GM23248 (cell line): ENCODE measurements around the gene TEAD3. TPM values are rescaled to one million over a fixed set of nuclear protein-coding genes. Genes with fewer than 3 reads are reported as not detected.

Experiments used
- DNase-seq: peaks from one replicate; pipeline ENCODE4 v3.0.0-alpha.2; 2015
- H2AFZ ChIP-seq: fragments of 200-600 bp; sonication (generic); 2 replicates; pipeline ENCODE4 v1.6.1; 2016; ENCODE audit warnings: antibody characterized with exemption
- H3F3A ChIP-seq: fragments of 200-600 bp; sonication (generic); 2 replicates; pipeline ENCODE4 v1.6.1; 2016; ENCODE audit warnings: mild to moderate bottlenecking, antibody characterized with exemption, mixed run types; ENCODE audit not compliant: insufficient read depth
- H3K27ac ChIP-seq: fragments of 200-600 bp; sonication (generic); 2 replicates; pipeline ENCODE4 v1.5.1; 2016; ENCODE audit warnings: mild to moderate bottlenecking
- H3K27me3 ChIP-seq: fragments of 200-600 bp; sonication (generic); replicated peaks from 2 replicates; pipeline ENCODE4 v1.6.1; 2016; ENCODE audit warnings: mild to moderate bottlenecking; ENCODE audit not compliant: insufficient read depth
- H3K36me3 ChIP-seq: fragments of 200-600 bp; sonication (generic); 2 replicates; pipeline ENCODE4 v1.6.1; 2016; ENCODE audit warnings: low read depth, mild to moderate bottlenecking
- H3K4me1 ChIP-seq: fragments of 200-600 bp; sonication (generic); 2 replicates; pipeline ENCODE4 v1.6.1; 2016; ENCODE audit warnings: mild to moderate bottlenecking; ENCODE audit not compliant: insufficient read depth
- H3K4me2 ChIP-seq: fragments of 200-600 bp; sonication (generic); one replicate; pipeline ENCODE4 v1.6.1; 2016; ENCODE audit warnings: mild to moderate bottlenecking; ENCODE audit not compliant: unreplicated experiment
- H3K4me3 ChIP-seq: fragments of 200-600 bp; sonication (generic); 2 replicates; pipeline ENCODE4 v1.5.1; 2016; ENCODE audit warnings: mild to moderate bottlenecking
- H3K79me2 ChIP-seq: fragments of 200-600 bp; sonication (generic); 2 replicates; pipeline ENCODE4 v1.6.1; 2016; ENCODE audit warnings: mild to moderate bottlenecking; ENCODE audit not compliant: insufficient read depth
- H3K9ac ChIP-seq: fragments of 200-600 bp; sonication (generic); 2 replicates; pipeline ENCODE4 v1.6.1; 2016; ENCODE audit warnings: mild to moderate bottlenecking
- H3K9me2 ChIP-seq: fragments of 200-600 bp; sonication (generic); 2 replicates; pipeline ENCODE4 v1.6.1; 2016; ENCODE audit warnings: mixed run types, mild to moderate bottlenecking, moderate library complexity; ENCODE audit not compliant: insufficient read depth
- H3K9me3 ChIP-seq: fragments of 200-600 bp; sonication (generic); one replicate; pipeline ENCODE4 v1.6.1; 2017; ENCODE audit warnings: low read depth
- H4K20me1 ChIP-seq: fragments of 200-600 bp; sonication (generic); 2 replicates; pipeline ENCODE4 v1.6.0; 2016; ENCODE audit not compliant: insufficient read depth
- EZH2 ChIP-seq: fragments of 200-600 bp; sonication (generic); IDR thresholded peaks from 2 replicates; pipeline ENCODE4 v1.6.1; 2018; ENCODE audit warnings: antibody characterized with exemption, mild to moderate bottlenecking; ENCODE audit not compliant: insufficient read depth, poor library complexity, severe bottlenecking
- EZH2phosphoT487 ChIP-seq: fragments of 200-600 bp; sonication (generic); IDR thresholded peaks from 2 replicates; pipeline ENCODE4 v1.6.1; 2018; ENCODE audit warnings: antibody characterized with exemption, moderate library complexity, mild to moderate bottlenecking, low read depth; ENCODE audit not compliant: insufficient read depth
- WGBS, 2 experiments: methylation state at CpG; one replicate each; pipeline ENCODE4 v1.1.6; 2015 to 2017; ENCODE audit warnings: low lambda C conversion rate in 2 of 2, low coverage in 1 of 2; ENCODE audit errors: missing lambda C conversion rate in 2 of 2; 5-methylcytosine and 5-hydroxymethylcytosine counted together
- in situ Hi-C: fragments of 300-500 bp; cut with MboI; formaldehyde crosslinking; loops from 2 replicates; pipeline ENCODE4 v1.15.0; 2020
- polyA plus RNA-seq: library from polyadenylated mRNA; unstranded; fragments of >200 nt; fragmentation: Nextera tagmentation; extraction: Ambion mirVana; gene quantifications from 2 replicates; pipeline ENCODE4 v1.2.1, GENCODE V29; 2016
- total RNA-seq: library from RNA; depleted of rRNA; stranded (reverse); fragments of >200 nt; shearing (Covaris generic); gene quantifications from 2 replicates; pipeline ENCODE4 v1.2.3, GENCODE V29; 2014

Gene TEAD3
- total and polyA plus RNA-seq, 2 experiments from 2014 or later, result 6.9 to 10.5 TPM

- 10 to 12% methylated on average over 28 to 29 of the region's 32 CpGs for WGBS, 2 experiments
- Histone ChIP-seq H3K9me2 (no peaks in the 10 kb centered on the region), H3K4me1 (no peaks in the 10 kb centered on the region), H3K9me3 (no peaks in the 10 kb centered on the region), H3K9ac (no peak overlapping the region), H2AFZ (no peak overlapping the region), H3K4me3 (no peak overlapping the region), H3K27me3 (peaks cover 18% of the 10 kb centered on the region), H3K4me2 (no peak overlapping the region), H3K27ac (no peak overlapping the region), H3F3A (no peaks in the 10 kb centered on the region), H4K20me1 (no peaks in the 10 kb centered on the region), H3K36me3 (no peaks in the 10 kb centered on the region), H3K79me2 (no peaks in the 10 kb centered on the region)
- in situ Hi-C loops, result no loop called here
- DNase-seq, result no peak
- TF ChIP-seq EZH2 (peak; percentile 51), EZH2phosphoT487 (no peak)
Measured at GRCh38 chr6:35511562-35511941, 14.7 kb upstream of the TEAD3 start.

GRCh38 chr6:35510916-35511561, 14.2 kb upstream of the TEAD3 start:
- no peaks in the 10 kb centered on the region for H3K9me2 ChIP-seq
- no peak overlapping the region for H3K9ac ChIP-seq
- no peak overlapping the region for H3K4me2 ChIP-seq
- H3K79me2 ChIP-seq, result no peaks in the 10 kb centered on the region
- no peaks in the 10 kb centered on the region for H3K36me3 ChIP-seq
- H4K20me1 ChIP-seq, result no peaks in the 10 kb centered on the region
- peaks cover 23% of the 10 kb centered on the region for H3K27me3 ChIP-seq
- no peak overlapping the region for H3K27ac ChIP-seq
- in situ Hi-C loops, result no loop called here
- no peaks in the 10 kb centered on the region for H3K4me1 ChIP-seq
- TF ChIP-seq EZH2phosphoT487, result no peak
- no peak for TF ChIP-seq EZH2
- H3K4me3 ChIP-seq, result no peak overlapping the region
- no peaks in the 10 kb centered on the region for H3K9me3 ChIP-seq
- DNase-seq, result no peak
- H3F3A ChIP-seq, result no peaks in the 10 kb centered on the region
- no peak overlapping the region for H2AFZ ChIP-seq
- WGBS, 2 experiments, result 62 to 69% methylated on average over 7 of the region's 7 CpGs

GRCh38 chr6:35508542-35508941, 11.7 kb upstream of the TEAD3 start:
- no peak for DNase-seq
- Histone ChIP-seq H3K9ac (no peak overlapping the region), H3K36me3 (no peaks in the 10 kb centered on the region), H4K20me1 (no peaks in the 10 kb centered on the region), H3K4me3 (no peak overlapping the region), H2AFZ (no peak overlapping the region), H3K4me1 (no peaks in the 10 kb centered on the region), H3K27ac (no peak overlapping the region), H3K9me3 (no peaks in the 10 kb centered on the region), H3K4me2 (no peak overlapping the region), H3K9me2 (no peaks in the 10 kb centered on the region), H3K27me3 (peaks cover 28% of the 10 kb centered on the region), H3K79me2 (no peaks in the 10 kb centered on the region), H3F3A (no peaks in the 10 kb centered on the region)
- in situ Hi-C loops, result no loop called here
- TF ChIP-seq EZH2, result no peak
- no peak for TF ChIP-seq EZH2phosphoT487
- WGBS, 2 experiments, result 32 to 44% methylated on average over 4 to 5 of the region's 5 CpGs

- TF ChIP-seq EZH2phosphoT487 (no peak), EZH2 (no peak)
- WGBS, 2 experiments, result 38 to 53% methylated on average over 2 of the region's 2 CpGs
- Histone ChIP-seq H3K36me3 (no peaks in the 10 kb centered on the region), H3F3A (no peaks in the 10 kb centered on the region), H4K20me1 (no peaks in the 10 kb centered on the region), H3K79me2 (no peaks in the 10 kb centered on the region), H3K9ac (no peak overlapping the region), H3K4me1 (no peaks in the 10 kb centered on the region), H3K27ac (no peak overlapping the region), H2AFZ (no peak overlapping the region), H3K27me3 (peaks cover 28% of the 10 kb centered on the region), H3K4me2 (no peak overlapping the region), H3K9me2 (no peaks in the 10 kb centered on the region), H3K4me3 (no peak overlapping the region), H3K9me3 (no peaks in the 10 kb centered on the region)
- in situ Hi-C loops, result no loop called here
- no peak for DNase-seq
Measured at GRCh38 chr6:35508027-35508426, 11.1 kb upstream of the TEAD3 start.

GRCh38 chr6:35507221-35507620, 10.3 kb upstream of the TEAD3 start:
- no peaks in the 10 kb centered on the region for H4K20me1 ChIP-seq
- H3K36me3 ChIP-seq, result no peaks in the 10 kb centered on the region
- DNase-seq, result no peak
- H3K9me3 ChIP-seq, result no peaks in the 10 kb centered on the region
- 98 to 100% methylated on average over 2 of the region's 2 CpGs for WGBS, 2 experiments
- in situ Hi-C loops, result no loop called here
- H3K4me1 ChIP-seq, result no peaks in the 10 kb centered on the region
- H3K4me3 ChIP-seq, result no peak overlapping the region
- H3K79me2 ChIP-seq, result no peaks in the 10 kb centered on the region
- no peak overlapping the region for H2AFZ ChIP-seq
- TF ChIP-seq EZH2phosphoT487 (no peak), EZH2 (no peak)
- H3K9ac ChIP-seq, result no peak overlapping the region
- H3F3A ChIP-seq, result no peaks in the 10 kb centered on the region
- H3K9me2 ChIP-seq, result no peaks in the 10 kb centered on the region
- peaks cover 28% of the 10 kb centered on the region for H3K27me3 ChIP-seq
- no peak overlapping the region for H3K27ac ChIP-seq
- no peak overlapping the region for H3K4me2 ChIP-seq
